WTC11 (cell line): ENCODE data around the gene ME2. TPM values are rescaled to one million over a fixed set of nuclear protein-coding genes. Genes with fewer than 3 reads are reported as not detected.

Experiments
- ATAC-seq: fragments of 200-7000 bp; cut with Tn5 transposase; 2 replicates; pipeline ENCODE4 v1.10.0; 2021; ENCODE audit warnings: mild to moderate bottlenecking, moderate library complexity
- CTCF ChIA-PET: fragments of 300-600 bp; sonication (Branson Sonifier 250); formaldehyde crosslinking; loops from one replicate; lab custom pipeline; 2021; ENCODE audit warnings: antibody characterized with exemption; lab: Charles Lee
- POLR2A ChIA-PET: fragments of 350-600 bp; sonication (Branson Sonifier 250); formaldehyde crosslinking; loops from one replicate; lab custom pipeline; 2021; ENCODE audit warnings: antibody characterized with exemption; lab: Charles Lee
- DNase-seq: peaks from one replicate; pipeline ENCODE4 v3.0.0; 2021; ENCODE audit warnings: low spot score
- H3K27ac Mint-ChIP-seq: 2 replicates; pipeline ENCODE4 v1.8.0; 2021; ENCODE audit warnings: mixed read lengths
- H3K27me3 Mint-ChIP-seq: 2 replicates; pipeline ENCODE4 v1.8.0; 2021; ENCODE audit warnings: low read depth, mild to moderate bottlenecking, moderate library complexity, mixed read lengths
- H3K36me3 Mint-ChIP-seq: 2 replicates; pipeline ENCODE4 v1.8.0; 2021; ENCODE audit warnings: mixed read lengths
- H3K4me1 Mint-ChIP-seq: 2 replicates; pipeline ENCODE4 v1.8.0; 2022; ENCODE audit warnings: mixed read lengths
- H3K4me3 Mint-ChIP-seq: 2 replicates; pipeline ENCODE4 v1.8.0; 2021; ENCODE audit warnings: mild to moderate bottlenecking, moderate library complexity, mixed read lengths
- H3K9me3 Mint-ChIP-seq: 2 replicates; pipeline ENCODE4 v1.8.0; 2021; ENCODE audit warnings: mixed read lengths
- CTCF ChIP-seq: fragments of 200-600 bp; IDR thresholded peaks from 2 replicates; pipeline ENCODE4 v1.8.0; 2022; ENCODE audit warnings: antibody characterized with exemption
- ERG ChIP-seq: fragments of 250-450 bp; sonication (Bioruptor Pico); IDR thresholded peaks from 2 replicates; pipeline ENCODE4 v1.8.0; 2021; ENCODE audit warnings: mild to moderate bottlenecking
- GRHL2 ChIP-seq: fragments of 250-450 bp; sonication (Bioruptor Pico); IDR thresholded peaks from 2 replicates; pipeline ENCODE4 v1.8.0; 2022; ENCODE audit warnings: mild to moderate bottlenecking, moderate library complexity; ENCODE audit not compliant: insufficient replicate concordance, severe bottlenecking
- GTF2I ChIP-seq: fragments of 250-450 bp; sonication (Bioruptor Pico); conservative IDR thresholded peaks from 2 replicates; pipeline ENCODE4 v1.4.0; 2021; ENCODE audit warnings: mild to moderate bottlenecking
- HMGA2 ChIP-seq: fragments of 250-450 bp; sonication (Bioruptor Pico); IDR thresholded peaks from 2 replicates; pipeline ENCODE4 v1.4.0; 2021; ENCODE audit warnings: mild to moderate bottlenecking, moderate library complexity
- JUN ChIP-seq: sonication (generic); formaldehyde crosslinking; IDR thresholded peaks from 2 replicates; pipeline ENCODE4 v1.8.0; 2023; ENCODE audit warnings: mild to moderate bottlenecking, missing genetic modification reagents
- KAT7 ChIP-seq: sonication (generic); formaldehyde crosslinking; IDR thresholded peaks from 2 replicates; pipeline ENCODE4 v1.8.1; 2023; ENCODE audit warnings: missing genetic modification reagents, mild to moderate bottlenecking, borderline replicate concordance
- NR3C1 ChIP-seq: sonication (generic); formaldehyde crosslinking; conservative IDR thresholded peaks from 2 replicates; pipeline ENCODE4 v1.8.1; 2023; ENCODE audit warnings: low read depth, mild to moderate bottlenecking, missing genetic modification reagents
- PRDM15 ChIP-seq: sonication (generic); formaldehyde crosslinking; IDR thresholded peaks from 2 replicates; pipeline ENCODE4 v1.8.0; 2022; ENCODE audit warnings: missing genetic modification reagents
- RORB ChIP-seq: fragments of 250-450 bp; sonication (Bioruptor Pico); IDR thresholded peaks from 2 replicates; pipeline ENCODE4 v1.9.0; 2021; ENCODE audit warnings: mild to moderate bottlenecking
- TP53 ChIP-seq: sonication (generic); formaldehyde crosslinking; IDR thresholded peaks from 2 replicates; pipeline ENCODE4 v1.8.1; 2023; ENCODE audit warnings: mild to moderate bottlenecking, missing genetic modification reagents
- ZNF219 ChIP-seq: sonication (generic); formaldehyde crosslinking; IDR thresholded peaks from 2 replicates; pipeline ENCODE4 v1.8.0; 2023; ENCODE audit warnings: missing genetic modification reagents, mild to moderate bottlenecking, borderline replicate concordance
- ZNF232 ChIP-seq: sonication (generic); formaldehyde crosslinking; IDR thresholded peaks from 2 replicates; pipeline ENCODE4 v1.8.0; 2022; ENCODE audit warnings: mild to moderate bottlenecking, missing genetic modification reagents
- ZNF416 ChIP-seq: fragments of 250-450 bp; sonication (Bioruptor Pico); IDR thresholded peaks from 2 replicates; pipeline ENCODE4 v1.9.0; 2021; ENCODE audit warnings: mild to moderate bottlenecking, inconsistent platforms
- ZNF423 ChIP-seq: fragments of 250-450 bp; sonication (Bioruptor Pico); IDR thresholded peaks from 2 replicates; pipeline ENCODE4 v2.1.2; 2022; ENCODE audit warnings: mild to moderate bottlenecking, moderate library complexity
- ZNF671 ChIP-seq: fragments of 250-450 bp; sonication (Bioruptor Pico); IDR thresholded peaks from 2 replicates; pipeline ENCODE4 v1.8.0; 2021; ENCODE audit warnings: mild to moderate bottlenecking
- ZSCAN18 ChIP-seq: fragments of 250-450 bp; sonication (Bioruptor Pico); IDR thresholded peaks from 2 replicates; pipeline ENCODE4 v2.1.2; 2022; ENCODE audit warnings: mild to moderate bottlenecking, moderate library complexity
- total RNA-seq: library from RNA; stranded (reverse); gene quantifications from 3 replicates; pipeline ENCODE4 v1.2.3, GENCODE V29; 2021
- TF ChIP-seq, protein P1 (sequence below): sonication (generic); formaldehyde crosslinking; IDR thresholded peaks from 2 replicates; pipeline ENCODE4 v1.8.1; 2022; ENCODE audit warnings: missing genetic modification reagents, borderline replicate concordance
- TF ChIP-seq, protein P2 (sequence below): sonication (generic); formaldehyde crosslinking; IDR thresholded peaks from 2 replicates; pipeline ENCODE4 v1.8.0; 2022; ENCODE audit warnings: mild to moderate bottlenecking, missing genetic modification reagents
- TF ChIP-seq, protein P3 (sequence below): sonication (generic); formaldehyde crosslinking; IDR thresholded peaks from 2 replicates; pipeline ENCODE4 v1.8.1; 2023; ENCODE audit warnings: mild to moderate bottlenecking, missing genetic modification reagents

ME2 gene
- total RNA-seq, 1 experiment from 2014 or later = 57.0 TPM

- TF ChIP-seq, protein P1, sequence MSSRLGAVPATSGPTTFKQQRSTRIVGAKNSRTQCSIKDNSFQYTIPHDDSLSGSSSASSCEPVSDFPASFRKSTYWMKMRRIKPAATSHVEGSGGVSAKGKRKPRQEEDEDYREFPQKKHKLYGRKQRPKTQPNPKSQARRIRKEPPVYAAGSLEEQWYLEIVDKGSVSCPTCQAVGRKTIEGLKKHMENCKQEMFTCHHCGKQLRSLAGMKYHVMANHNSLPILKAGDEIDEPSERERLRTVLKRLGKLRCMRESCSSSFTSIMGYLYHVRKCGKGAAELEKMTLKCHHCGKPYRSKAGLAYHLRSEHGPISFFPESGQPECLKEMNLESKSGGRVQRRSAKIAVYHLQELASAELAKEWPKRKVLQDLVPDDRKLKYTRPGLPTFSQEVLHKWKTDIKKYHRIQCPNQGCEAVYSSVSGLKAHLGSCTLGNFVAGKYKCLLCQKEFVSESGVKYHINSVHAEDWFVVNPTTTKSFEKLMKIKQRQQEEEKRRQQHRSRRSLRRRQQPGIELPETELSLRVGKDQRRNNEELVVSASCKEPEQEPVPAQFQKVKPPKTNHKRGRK (CRISPR knock-in tag) = no peak
- TF ChIP-seq ZNF232 (CRISPR knock-in tag) = no peak
- TF ChIP-seq ZNF423 (CRISPR knock-in tag) = no peak
- TF ChIP-seq, all 79 proteins: peak for 0
Observed at GRCh38 chr18:50911006-50911405, 32.1 kb downstream of the ME2 start (continued).

GRCh38 chr18:50917021-50917420 is 38.1 kb downstream of the ME2 start:
- Mint-ChIP-seq H3K9me3 (no peaks in the 10 kb centered on the region), H3K27ac (no peak overlapping the region), H3K4me3 (no peak overlapping the region), H3K4me1 (no peaks in the 10 kb centered on the region), H3K36me3 (peaks cover 26% of the 10 kb centered on the region), H3K27me3 (no peaks in the 10 kb centered on the region)
- no peak for TF ChIP-seq ZNF416 (CRISPR knock-in tag)
- TF ChIP-seq ZNF232 (CRISPR knock-in tag) = no peak
- TF ChIP-seq, protein P2, sequence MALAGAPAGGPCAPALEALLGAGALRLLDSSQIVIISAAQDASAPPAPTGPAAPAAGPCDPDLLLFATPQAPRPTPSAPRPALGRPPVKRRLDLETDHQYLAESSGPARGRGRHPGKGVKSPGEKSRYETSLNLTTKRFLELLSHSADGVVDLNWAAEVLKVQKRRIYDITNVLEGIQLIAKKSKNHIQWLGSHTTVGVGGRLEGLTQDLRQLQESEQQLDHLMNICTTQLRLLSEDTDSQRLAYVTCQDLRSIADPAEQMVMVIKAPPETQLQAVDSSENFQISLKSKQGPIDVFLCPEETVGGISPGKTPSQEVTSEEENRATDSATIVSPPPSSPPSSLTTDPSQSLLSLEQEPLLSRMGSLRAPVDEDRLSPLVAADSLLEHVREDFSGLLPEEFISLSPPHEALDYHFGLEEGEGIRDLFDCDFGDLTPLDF (CRISPR knock-in tag) = no peak
- no peak for TF ChIP-seq ZNF219
- no peak for TF ChIP-seq RORB
- TF ChIP-seq HMGA2 (CRISPR knock-in tag) = no peak
- TF ChIP-seq PRDM15 (CRISPR knock-in tag) = no peak
- no peak for TF ChIP-seq TP53 (CRISPR knock-in tag)
- TF ChIP-seq ZNF423 (CRISPR knock-in tag) = no peak
- no peak for TF ChIP-seq GRHL2
- no peak for TF ChIP-seq ZSCAN18 (CRISPR knock-in tag)
- no peak for TF ChIP-seq GTF2I (CRISPR knock-in tag)
- no peak for TF ChIP-seq ZNF671 (CRISPR knock-in tag)
- no peak for TF ChIP-seq ERG (CRISPR knock-in tag)
- TF ChIP-seq KAT7 (CRISPR knock-in tag) = no peak
- TF ChIP-seq, protein P3, sequence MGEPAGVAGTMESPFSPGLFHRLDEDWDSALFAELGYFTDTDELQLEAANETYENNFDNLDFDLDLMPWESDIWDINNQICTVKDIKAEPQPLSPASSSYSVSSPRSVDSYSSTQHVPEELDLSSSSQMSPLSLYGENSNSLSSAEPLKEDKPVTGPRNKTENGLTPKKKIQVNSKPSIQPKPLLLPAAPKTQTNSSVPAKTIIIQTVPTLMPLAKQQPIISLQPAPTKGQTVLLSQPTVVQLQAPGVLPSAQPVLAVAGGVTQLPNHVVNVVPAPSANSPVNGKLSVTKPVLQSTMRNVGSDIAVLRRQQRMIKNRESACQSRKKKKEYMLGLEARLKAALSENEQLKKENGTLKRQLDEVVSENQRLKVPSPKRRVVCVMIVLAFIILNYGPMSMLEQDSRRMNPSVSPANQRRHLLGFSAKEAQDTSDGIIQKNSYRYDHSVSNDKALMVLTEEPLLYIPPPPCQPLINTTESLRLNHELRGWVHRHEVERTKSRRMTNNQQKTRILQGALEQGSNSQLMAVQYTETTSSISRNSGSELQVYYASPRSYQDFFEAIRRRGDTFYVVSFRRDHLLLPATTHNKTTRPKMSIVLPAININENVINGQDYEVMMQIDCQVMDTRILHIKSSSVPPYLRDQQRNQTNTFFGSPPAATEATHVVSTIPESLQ = no peak
- no peak for TF ChIP-seq NR3C1 (CRISPR knock-in tag)
- no peak for TF ChIP-seq CTCF
- no peak for TF ChIP-seq JUN (CRISPR knock-in tag)
- ChIA-PET CTCF (no interaction called here), POLR2A (no interaction called here)
- DNase-seq (no peak), ATAC-seq (no peak)
